GM19463 (cell line): ENCODE data around the gene PRKACB.
"Not testable (repeated sequence)": the region's sequence is repeated elsewhere in the genome, so short reads cannot be mapped to it uniquely, and the experiment has no call there.

Experiments
- ATAC-seq: cut with Tn5 transposase; IDR thresholded peaks from one replicate; pipeline ENCODE4 v1.9.1; 2021; ENCODE audit warnings: mild to moderate bottlenecking, moderate library complexity; ENCODE audit not compliant: unreplicated experiment

PRKACB gene

DNA sequence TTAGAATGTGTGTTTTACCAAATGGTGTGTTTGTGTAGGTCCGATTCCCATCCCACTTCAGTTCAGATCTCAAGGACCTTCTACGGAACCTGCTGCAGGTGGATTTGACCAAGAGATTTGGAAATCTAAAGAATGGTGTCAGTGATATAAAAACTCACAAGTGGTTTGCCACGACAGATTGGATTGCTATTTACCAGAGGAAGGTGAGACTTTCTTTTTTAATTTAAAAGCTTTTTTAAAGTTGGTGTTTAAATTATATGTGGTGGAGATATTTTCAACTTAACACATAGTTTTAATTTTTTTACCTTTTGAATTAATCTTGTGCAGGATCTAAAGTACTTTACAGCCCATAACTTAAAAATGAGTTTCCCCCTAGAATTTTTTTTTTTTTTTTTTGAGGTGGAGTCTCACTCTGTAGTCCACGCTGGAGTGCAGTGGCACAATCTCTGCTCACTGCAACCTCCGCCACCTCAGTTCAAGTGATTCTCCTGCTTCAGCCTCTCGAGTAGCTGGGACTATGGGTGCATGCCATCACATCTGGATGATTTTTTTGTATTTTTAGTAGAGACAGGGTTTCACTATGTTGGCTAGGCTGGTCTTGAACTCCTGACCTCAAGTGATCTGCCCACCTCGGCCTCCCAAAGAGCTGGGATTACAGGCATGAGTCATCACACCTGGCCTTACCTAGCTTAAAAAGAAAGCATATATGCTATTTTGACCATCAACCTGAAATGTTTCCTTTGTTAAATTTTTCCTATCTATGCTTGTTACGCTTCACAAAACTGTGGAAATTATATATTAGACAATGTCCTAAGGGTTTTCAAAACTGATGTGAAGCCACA, 70.3 kb downstream of the PRKACB start:
- no peak for ATAC-seq

DNA sequence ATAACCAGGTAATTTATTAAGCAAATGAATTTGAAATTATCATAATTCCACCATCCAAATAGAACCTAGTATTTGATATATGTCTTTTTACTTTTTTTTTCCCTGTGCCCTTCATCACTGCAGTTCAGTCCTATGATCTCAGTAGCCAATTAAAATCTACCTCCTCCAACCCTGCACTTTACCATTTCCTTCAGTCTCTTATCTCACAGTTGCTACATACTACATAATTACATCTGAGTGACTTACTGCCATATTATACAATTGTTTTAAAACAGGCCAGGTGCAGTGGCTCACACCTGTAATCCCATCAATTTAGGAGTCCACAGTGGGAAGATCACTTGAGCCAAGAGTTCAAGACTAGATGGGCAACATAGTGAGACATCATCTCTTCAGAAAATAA, 73.2 kb downstream of the PRKACB start:
- ATAC-seq: no peak

GRCh38 chr1:84223751-84224432, 79.8 kb downstream of the PRKACB start:
- ATAC-seq: no peak

DNA sequence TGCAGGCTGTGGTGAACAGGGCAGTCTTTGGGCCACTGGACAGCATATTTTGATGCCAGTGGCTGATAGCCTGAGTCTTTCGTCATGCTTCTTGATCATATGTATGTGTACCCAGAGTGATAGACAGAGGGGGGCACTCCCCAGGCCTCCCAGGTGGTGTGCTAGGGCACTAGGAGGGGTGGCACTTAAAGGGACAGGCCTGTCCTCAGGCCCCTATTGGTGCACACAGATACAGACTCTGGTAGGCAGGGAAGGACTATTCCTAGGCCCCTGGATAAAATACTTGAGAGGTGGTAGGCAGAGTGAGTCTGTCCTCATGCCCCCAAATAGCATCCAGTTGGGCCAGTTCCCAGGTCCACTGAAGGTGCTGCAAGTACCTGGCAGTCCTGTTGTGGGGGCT, 80.8 kb downstream of the PRKACB start:
- no peak for ATAC-seq

GRCh38 chr1:84225646-84226045, 81.6 kb downstream of the PRKACB start:
- ATAC-seq: no peak

DNA sequence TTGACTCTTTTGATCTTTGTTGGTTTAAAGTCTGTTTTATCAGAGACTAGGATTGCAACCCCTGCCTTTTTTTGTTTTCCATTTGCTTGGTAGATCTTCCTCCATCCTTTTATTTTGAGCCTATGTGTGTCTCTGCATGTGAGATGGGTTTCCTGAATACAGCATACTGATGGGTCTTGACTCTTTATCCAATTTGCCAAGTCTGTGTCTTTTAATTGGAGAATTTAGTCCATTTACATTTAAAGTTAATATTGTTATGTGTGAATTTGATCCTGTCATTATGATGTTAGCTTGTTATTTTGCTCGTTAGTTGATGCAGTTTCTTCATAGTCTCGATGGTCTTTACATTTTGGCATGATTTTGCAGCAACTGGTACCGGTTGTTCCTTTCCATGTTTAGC, 88.6 kb downstream of the PRKACB start:
- ATAC-seq: not testable (repeated sequence)

- no peak for ATAC-seq
Observed at GRCh38 chr1:84236256-84236655, 92.2 kb downstream of the PRKACB start.

DNA sequence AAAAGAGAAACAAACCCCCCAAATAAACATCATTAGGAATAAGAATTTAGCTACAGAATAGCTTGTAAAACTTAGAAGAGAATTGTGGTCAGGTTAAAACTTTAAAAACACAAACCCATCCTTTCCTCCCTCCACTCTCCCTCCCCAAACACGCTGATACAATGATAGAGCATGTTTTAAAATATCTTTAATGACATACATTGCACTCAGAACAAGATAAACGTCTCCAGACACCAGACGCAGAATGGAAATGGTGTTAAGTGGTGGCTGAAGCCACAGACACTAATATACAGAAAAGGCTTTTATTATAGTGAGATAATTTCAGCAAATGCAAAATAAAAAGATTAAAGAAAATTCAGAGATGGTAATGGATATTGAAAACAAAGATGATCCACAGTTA, 98.6 kb downstream of the PRKACB start:
- ATAC-seq: no peak

DNA sequence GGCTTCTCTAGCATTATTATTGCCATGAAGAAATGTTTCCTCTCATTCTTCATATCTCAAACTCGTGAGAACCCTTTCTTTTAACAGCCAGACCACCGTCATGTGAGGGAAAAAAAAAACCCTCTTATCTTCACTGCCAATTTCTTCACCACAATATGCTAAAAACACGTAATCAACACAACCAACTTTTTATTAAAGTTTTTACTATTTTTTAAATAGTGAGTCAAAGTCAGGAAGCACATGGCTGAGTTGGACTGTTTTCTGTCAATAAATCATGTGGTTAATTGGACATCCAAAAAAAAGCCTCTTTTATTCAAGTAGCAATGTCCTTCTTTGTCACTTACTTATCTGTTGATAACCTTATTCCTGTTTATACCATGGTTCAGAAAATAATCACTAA, 101.5 kb downstream of the PRKACB start:
- no peak for ATAC-seq

DNA sequence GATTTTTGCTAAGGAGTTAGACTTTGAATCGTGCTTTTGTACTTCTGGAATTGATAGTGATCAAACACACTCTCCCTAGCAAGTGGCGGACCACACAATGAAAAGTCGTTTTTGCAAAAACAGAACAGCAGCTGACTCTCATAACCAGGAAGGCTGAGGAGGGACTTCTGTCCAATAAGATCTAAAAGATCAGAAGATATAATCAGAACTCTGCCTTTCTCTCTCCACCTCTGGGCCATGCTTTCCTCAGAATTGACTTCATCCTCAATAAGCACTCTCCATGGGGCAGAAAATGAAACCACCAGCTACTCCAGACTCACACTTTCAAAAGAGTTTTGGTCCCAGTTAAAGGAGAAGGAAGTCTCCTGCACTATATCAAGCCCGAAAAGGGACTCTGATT, 102.1 kb downstream of the PRKACB start:
- no peak for ATAC-seq

DNA sequence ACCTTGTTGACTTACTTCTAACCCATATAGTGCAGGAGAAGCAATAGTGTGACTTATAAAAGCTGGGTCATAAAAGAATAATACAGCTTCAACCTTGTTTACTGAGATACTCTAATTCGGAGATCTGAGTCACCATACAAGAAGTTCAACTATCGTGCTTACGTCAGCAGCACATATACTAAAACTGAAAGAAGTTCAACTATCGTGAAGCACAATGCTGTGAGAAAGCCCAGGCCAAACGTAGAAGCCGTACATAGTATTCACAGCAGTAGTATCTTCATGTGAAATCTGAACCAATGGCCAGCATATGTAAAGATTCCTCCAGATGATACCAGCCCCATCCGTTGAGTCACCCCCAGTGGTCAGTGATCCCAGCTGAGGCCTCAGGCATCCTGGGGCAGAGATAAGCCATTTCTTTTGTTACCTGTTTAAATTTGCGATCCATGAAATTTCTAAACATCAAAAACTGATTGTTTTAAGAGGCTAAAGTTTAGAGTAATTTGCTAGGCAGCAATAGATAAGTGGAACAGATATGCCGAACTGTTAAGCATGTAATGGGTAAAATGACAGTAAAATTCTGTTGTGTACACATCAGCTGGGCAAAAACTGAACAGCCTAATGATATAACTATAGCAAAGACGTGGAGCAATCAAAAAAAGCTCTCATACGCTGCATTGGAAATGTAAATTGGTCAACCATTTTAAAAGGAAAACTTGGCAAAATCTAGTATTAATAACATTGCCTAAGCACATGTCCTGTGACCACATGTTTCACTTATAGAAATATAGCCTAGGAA, 103.6 kb downstream of the PRKACB start:
- no peak for ATAC-seq

GRCh38 chr1:84250668-84251067, 106.6 kb downstream of the PRKACB start:
- no peak for ATAC-seq

DNA sequence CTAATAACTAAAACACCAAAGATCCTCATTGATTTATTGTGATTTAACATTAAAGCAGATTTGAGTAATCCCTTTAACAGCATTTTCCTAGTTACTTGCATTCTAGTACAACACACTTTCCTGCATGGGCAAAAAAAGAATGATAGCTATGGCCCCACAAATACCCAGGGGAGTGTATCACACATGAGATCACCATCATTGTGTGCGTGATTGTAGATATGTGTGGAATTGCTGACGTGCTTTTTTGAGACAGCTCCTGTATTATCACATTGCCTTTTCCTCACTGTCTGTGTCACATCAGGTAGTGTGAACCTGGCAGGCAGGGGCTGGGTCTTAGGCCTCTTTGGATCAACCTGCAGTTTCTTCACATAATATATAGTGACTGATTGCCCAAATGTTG, 109.0 kb downstream of the PRKACB start:
- ATAC-seq: no peak

- ATAC-seq: no peak
Observed at GRCh38 chr1:84253891-84254290, 109.8 kb downstream of the PRKACB start.

DNA sequence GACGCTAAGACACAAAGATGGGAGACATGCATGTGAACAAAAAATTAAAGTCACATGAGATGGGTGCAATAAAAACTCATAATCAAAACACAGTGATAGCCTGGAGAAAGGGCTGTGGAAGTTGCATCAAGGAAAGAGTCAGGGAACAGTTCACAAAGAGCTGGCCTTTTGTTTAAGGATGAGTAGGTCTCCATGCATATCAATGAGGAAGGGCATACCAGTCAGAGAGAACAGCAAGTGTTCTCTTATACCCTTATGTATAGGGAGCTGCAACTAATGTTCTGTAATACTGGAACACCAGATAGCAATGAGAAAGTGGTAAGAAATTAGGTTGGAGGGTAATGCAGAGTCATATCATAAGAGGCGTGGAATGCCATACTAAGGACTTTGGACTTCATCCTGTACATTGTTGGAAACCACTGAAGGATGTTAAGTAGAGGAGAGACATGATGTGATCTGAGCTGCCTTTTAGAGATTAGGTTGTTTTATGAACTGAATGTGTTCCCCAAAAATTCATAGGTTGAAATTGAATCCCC, 110.7 kb downstream of the PRKACB start:
- ATAC-seq: no peak

- ATAC-seq: no peak
Observed at GRCh38 chr1:84255582-84255981, 111.5 kb downstream of the PRKACB start.

GRCh38 chr1:84257617-84258016, 113.5 kb downstream of the PRKACB start:
- no peak for ATAC-seq

DNA sequence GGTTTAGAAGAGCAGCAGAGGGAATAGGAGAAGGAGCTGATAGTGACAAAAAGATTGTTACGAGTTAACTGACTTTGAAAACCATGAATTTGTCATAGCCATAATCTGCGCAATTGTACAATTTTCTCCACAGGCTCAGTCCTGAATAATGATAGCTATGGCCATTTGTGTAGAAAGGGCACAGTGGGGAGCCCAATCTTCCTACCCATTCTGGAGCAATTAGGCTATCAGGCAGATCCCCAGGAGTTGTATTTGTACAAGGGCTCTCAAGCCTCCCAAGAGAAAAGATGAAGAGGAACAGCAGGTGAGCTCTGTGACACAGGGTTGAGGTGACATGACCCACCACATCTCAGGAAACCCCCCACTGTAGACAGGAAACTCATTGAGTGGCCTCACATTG, 115.3 kb downstream of the PRKACB start:
- no peak for ATAC-seq

GRCh38 chr1:84259989-84260388, 115.9 kb downstream of the PRKACB start:
- ATAC-seq: no peak

- no peak for ATAC-seq
Observed at GRCh38 chr1:84260852-84261518, 116.9 kb downstream of the PRKACB start.

DNA sequence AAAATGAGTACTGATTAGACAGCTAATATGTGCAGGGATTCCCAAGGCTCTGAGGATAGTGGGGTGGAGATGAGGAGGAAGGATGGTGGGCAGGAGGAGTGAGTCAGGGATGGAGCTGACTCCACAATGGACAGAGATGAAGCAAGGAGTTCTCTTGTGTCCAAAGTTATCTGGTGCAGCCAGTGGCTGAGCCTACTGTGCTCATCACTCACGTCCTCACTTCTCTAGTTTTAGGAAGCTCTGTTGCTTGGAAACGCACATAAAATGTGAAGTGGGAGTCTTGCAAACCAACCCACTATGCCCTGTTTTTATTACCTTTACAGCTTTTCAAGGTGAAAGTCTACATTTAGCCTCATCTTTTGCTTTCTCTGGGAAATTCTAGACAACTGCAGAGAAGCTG, 120.9 kb downstream of the PRKACB start:
- no peak for ATAC-seq
